ENCODE data around the gene TRIM47.

The TRIM47 gene, protein sequence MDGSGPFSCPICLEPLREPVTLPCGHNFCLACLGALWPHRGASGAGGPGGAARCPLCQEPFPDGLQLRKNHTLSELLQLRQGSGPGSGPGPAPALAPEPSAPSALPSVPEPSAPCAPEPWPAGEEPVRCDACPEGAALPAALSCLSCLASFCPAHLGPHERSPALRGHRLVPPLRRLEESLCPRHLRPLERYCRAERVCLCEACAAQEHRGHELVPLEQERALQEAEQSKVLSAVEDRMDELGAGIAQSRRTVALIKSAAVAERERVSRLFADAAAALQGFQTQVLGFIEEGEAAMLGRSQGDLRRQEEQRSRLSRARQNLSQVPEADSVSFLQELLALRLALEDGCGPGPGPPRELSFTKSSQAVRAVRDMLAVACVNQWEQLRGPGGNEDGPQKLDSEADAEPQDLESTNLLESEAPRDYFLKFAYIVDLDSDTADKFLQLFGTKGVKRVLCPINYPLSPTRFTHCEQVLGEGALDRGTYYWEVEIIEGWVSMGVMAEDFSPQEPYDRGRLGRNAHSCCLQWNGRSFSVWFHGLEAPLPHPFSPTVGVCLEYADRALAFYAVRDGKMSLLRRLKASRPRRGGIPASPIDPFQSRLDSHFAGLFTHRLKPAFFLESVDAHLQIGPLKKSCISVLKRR

GRCh38 chr17:75878174-75878998 is at the start of gene TRIM47:
Gene TRIM47 (minus strand): TSS chr17:75878581. CDS start chr17:75878548, 33 bp downstream.
- DNase-seq, result no peak

DNA sequence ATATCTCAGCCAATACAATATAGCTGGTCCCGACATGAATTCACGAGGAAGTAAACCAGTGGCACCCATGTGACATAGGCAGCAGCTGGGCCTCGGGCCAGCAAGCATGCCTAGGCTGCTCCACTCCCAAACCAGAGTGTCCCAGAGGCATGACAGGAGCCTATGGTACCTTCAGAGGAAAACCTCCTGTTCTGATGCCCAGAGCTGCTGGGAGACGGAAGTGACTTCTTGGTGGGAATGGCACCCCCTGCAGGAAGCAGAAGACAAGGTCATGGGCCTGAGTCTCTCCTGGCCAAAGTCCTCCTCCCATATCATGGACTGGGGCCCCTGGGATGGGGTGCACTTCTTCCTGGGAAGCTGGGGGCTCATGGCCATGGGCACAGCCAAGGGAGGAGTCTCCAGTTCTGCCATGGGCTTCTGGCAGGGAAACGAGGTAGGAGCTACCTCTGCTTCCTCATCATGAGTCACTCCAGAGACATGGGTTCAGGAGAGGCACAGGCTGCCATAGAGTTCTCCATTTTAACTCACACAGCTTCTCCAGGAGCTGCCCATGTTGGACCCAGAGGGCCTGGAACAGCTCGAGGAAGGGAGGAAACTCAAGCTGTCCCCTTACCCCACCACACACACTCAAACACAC is 49.0 kb upstream of the TRIM47 start:
- DNase-seq, result no peak

DNA sequence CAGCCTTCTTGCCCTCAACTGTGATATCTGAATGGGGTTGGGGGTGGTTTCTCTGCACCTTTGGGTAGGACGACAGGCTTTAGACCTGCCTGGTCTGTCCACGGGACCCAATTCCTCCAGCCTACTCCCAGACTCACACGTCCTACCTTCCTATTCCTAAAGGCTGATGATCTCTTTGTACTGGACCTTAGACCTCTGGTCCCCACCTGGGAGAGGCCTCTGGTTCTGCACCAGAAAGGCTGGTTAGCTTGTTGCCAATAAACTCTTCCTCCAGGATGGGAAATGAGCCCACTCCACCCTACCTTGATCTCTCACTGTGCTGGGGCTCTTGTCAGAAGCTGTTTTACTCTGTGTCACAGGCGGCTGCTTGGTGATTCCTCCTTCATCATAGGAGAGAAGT is 48.1 kb upstream of the TRIM47 start:
- DNase-seq, result no peak

DNA sequence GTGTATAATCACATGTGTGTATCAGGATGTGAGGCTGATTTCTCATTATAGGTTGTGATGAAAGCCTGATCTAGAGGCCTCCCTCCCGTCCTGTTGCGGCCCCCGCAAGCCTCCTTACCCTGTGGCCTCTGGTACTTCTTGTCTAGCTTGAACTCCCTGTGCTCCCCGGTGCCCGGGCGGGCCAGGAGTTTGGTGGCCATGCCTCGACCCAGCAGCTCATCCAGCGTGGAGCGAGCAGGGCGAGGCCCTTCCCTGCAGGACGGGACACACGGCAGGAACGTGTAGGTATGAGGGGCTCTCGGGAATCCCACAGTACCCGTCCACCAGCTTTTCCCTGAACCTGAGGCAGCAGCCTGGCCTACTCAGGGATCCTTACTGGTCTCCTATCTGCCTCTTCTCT is 47.5 kb upstream of the TRIM47 start:
- DNase-seq, result no peak

DNA sequence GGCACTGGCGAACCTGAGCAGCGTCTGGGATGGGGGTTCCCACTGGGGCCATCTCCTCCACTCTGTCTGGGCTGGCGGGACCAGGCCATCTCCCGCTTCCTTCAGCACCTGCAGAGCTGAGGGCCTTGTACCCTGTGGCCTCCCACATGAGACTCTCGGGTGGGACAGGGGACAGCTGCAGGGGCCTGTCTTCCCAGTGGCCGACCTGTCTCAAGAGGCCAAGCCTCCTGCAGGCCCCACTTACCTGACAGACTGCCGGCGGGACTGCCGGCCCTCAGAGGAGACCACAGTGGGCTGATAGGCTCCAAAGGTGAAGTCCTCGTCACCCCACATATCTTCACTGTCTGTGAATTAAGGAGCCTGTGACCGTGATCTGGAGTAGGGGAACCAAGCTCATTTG is 46.7 kb upstream of the TRIM47 start:
- DNase-seq, result no peak

GRCh38 chr17:75922963-75923874 is 44.8 kb upstream of the TRIM47 start:
- no peak for DNase-seq

DNA sequence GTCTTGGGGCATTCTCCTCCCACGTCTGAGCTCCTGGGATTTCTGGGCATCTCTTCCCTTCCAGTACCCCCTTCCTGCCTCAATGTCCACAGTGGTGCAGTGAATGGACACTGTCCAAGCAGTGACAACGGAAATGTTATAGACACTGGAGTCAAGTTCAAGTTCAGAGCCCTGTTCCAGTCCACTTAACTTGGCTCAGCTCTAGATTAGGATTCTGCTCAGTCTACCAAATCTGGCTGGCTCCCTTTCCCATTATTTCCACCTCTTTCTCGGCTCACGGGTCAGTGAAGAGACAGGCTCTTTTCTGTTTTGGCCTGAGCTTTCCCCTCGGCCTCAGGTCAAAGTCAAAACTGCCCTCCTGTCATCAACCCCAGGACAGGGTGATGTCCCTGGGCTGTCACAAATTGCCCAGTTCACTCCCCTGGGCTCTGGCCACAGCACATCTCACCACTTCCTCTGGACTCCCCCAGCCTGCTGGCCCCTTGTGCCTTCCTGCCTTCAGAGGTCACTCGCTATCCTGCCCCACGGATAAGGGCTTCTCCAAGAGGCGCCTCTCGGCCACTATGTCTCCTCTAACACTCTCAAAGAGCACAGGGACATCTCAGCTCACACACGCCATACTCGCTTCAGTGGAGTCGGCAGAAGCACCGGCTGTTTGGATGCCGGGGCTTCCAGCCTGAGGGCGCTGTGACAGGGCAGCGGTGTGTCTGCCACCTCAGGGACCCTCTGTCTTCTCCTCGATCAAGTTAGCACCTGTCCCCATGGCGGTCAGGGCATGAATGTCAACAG is 44.0 kb upstream of the TRIM47 start:
- DNase-seq, result no peak

GRCh38 chr17:75921596-75921995 is 43.2 kb upstream of the TRIM47 start:
- no peak for DNase-seq

DNA sequence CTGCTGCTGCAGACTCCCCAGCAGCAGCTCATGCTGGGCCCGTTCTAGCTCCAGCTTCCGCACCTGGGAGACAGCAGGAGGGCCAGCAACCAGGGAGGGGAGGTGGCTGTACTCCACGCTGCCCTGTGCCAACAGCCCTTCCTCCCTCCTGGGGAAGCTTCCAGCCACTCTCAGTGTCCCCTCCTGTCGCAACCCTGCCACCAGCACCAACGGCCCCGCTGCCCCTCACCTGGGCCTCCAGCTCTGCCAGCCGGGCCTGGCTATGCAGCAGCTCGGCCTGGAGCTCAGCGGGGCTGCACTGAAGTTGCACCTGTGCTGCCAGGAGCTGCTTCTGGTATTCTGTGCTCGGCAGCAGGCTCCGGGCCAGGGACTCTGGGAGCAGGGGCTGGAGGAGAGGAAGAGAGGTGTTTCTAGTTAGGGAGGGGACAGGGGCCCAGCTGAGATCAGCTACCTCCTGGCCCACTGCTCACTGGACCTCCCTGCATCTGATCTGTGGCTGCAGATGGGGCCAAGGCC is 41.7 kb upstream of the TRIM47 start:
- no peak for DNase-seq

DNA sequence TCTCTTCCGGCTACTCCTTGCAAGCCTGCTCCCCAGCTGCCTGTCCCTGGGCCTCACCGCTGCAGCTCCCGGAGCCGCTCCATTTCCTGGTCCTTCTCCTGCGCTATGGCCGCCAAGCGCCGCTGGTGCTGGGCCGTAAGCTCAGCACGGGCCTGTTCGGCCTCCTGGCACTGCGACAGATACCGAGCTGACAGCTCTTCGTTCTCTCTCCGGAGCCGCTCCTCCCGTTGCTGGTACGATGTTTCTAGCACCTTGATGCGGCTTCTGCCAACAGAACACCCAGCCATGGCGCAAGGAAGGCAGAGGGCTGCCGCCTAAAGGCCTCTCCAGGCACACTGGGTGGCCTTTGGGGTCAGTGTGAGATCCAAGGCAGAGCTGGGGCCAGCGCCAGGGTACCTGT is 41.2 kb upstream of the TRIM47 start:
- DNase-seq, result no peak

GRCh38 chr17:75917917-75918445 is 39.6 kb upstream of the TRIM47 start:
- DNase-seq, result no peak

DNA sequence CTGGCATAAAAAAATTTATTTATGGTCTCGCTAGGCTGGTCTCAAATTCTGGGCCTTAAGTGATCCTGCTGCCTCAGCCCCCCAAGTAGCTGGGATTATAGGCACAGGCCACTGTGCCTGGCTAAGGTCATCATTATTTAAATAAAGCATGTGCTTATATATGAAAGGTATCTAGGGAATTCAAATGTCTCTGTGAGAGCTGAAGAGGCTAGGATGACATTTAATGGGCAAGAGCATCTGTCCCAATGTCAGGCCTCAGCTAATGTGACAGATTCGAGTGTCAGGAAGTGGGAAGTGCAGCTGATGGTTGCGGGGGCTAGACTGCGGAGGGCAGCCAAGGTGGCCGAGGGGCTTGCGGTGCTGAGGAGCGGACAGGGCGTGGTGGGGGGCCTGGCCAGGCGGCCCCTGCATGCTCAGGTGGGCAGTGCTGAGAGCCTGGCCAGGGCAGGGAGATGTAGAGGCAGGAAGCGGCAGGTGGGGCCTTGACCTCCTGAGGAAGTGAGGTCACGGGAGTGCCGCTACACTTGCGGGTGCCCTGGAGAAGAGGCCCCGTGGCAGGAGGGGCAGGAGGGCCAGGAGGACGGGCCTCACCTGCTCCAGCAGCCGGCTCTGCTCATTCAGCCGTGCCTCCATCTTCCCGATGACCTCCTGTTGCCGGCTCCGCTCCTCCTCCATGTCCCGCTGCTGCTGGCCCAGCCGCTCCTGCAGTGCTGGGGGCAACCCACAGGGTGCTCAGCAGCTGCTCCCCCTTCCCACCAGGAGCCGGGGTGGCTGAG is 38.9 kb upstream of the TRIM47 start:
- DNase-seq, result peak; percentile 100

GRCh38 chr17:75915268-75915667 is 36.9 kb upstream of the TRIM47 start:
- no peak for DNase-seq

GRCh38 chr17:75914643-75915267 is 36.4 kb upstream of the TRIM47 start:
- DNase-seq, result no peak

GRCh38 chr17:75913537-75914210 is 35.3 kb upstream of the TRIM47 start:
- DNase-seq, result no peak

DNA sequence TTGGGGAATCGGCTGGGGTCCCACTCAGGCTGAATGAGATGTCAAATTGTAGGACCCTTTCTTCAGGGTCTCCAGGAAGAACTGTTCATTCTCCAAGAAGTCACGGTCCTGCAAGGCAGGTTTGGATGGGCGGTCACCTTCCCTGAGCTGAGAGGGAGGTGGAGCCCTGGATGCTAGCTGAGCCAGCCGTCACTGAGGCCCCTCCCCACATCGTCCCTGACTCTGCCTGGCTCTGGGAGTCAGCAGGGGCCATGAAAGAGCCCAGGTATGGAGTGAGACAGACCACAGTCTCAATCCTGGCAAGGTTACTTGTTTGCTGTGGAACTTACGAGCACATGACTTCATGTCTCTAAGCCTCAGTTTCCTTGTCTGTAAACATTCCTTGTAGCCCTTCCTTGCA is 32.3 kb upstream of the TRIM47 start:
- no peak for DNase-seq

DNA sequence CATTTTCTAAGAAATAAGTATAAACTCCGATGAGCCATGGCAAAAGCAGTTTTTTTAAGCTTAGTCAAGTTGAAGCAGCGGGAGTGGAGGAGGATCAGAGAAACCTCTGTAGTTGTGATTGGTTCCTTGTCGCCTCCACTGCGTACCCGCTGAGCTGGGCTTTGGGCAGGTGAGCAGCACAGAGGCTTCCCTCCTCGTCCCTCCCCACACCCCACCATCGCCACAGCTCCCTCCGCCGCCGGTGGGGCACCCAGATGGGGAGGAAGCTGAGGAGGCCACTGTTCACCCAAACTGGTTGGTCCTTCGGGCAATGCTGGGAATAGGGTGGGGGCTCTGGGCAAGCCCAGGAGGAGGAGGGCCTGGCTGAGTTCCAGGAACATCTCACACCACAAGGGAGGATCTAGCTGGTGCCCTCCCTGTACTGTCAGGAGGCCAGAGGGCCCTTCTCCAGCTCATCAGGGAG is 31.5 kb upstream of the TRIM47 start:
- DNase-seq, result peak; percentile 34

DNA sequence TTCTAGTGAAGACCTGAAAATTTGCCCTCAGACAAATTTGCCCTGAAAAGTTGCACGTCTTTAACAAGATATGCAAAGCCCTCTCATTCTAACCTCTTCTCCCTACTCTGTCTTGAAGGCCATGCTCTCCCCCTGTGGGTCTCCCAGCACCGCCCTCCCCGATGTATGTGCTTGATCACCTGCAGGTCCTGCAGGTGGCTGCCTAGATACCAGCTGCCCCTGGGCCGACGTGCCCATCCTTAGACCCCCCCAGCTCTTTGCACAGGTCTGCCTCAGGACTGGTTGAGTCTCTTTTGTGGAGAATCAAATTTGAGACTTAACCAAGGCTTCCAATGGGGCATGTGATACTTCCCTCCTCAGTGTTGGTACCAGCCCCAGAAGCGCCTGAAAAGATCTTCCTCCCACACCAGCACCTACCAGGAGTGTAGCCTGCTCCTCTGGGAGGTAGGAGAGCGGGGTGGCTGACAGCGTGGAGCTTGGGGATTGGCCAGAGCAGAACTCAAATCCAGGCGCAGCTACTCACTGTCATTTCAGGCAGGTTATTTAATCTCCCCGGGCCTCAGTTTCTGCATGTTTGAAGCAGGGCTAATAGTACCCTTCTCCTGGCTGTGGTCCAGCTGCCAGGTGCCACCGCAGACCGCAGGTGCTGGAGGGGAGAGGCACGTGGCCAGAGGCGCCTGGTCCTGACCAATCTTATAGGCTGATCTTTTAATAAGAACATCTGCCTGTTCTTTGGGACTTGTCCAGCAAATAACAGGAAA is 30.9 kb upstream of the TRIM47 start:
- no peak for DNase-seq

Data from NCI-H524 treated with DMSO at 0.1 percent for 48 hours (cell line).